HEK293 (cell line): ENCODE measurements around the gene YPEL1.

Source experiments
- CTCF ChIA-PET: fragments of 350-600 bp; formaldehyde crosslinking; extraction: SDS; loops from one replicate; lab custom pipeline; 2021; ENCODE audit warnings: antibody characterized with exemption; lab: Yijun Ruan, JAX
- POLR2A ChIA-PET: fragments of 300-600 bp; formaldehyde crosslinking; extraction: SDS; loops from one replicate; lab custom pipeline; 2020; ENCODE audit warnings: antibody characterized with exemption, inconsistent platforms; lab: Yijun Ruan, JAX
- H3K27ac ChIP-seq: fragments of 200-500 bp; sonication (Bioruptor generic); 2 replicates; pipeline ENCODE4 v1.5.1; 2014; ENCODE audit warnings: low read depth, low read length, control low read depth, inconsistent platforms; ENCODE audit errors: extremely low read depth
- H3K36me3 ChIP-seq, 2 experiments: fragments of 200-500 bp in 1 of 2; sonication (Bioruptor generic) in 1 of 2; 1 replicate in 1 of 2; 2 replicates in 1 of 2; pipeline ENCODE4 v1.5.1; 2014 to 2017; ENCODE audit warnings: inconsistent platforms in 2 of 2, low read length in 2 of 2; ENCODE audit not compliant: control insufficient read depth in 2 of 2, insufficient read depth in 1 of 2
- H3K4me1 ChIP-seq: fragments of 200-500 bp; sonication (Bioruptor generic); 2 replicates; pipeline ENCODE4 v1.5.1; 2014; ENCODE audit warnings: mild to moderate bottlenecking, low read length, inconsistent platforms; ENCODE audit not compliant: control insufficient read depth, insufficient read depth
- H3K4me3 ChIP-seq: 2 replicates; pipeline ENCODE4 v1.5.1; 2011; ENCODE audit warnings: low read depth, mild to moderate bottlenecking, control low read depth, low read length, moderate library complexity
- H3K9me3 ChIP-seq: fragments of 200-500 bp; sonication (Bioruptor generic); 2 replicates; pipeline ENCODE4 v1.5.1; 2014; ENCODE audit warnings: low read depth, low read length, inconsistent platforms; ENCODE audit not compliant: control insufficient read depth, insufficient read depth
- BCL11B ChIP-seq: fragments of 450-650 bp; formaldehyde crosslinking; IDR thresholded peaks from 2 replicates; pipeline ENCODE4 v1.5.1; 2016; ENCODE audit warnings: low read depth, missing biosample characterization, missing genetic modification characterization
- EGR2 ChIP-seq: fragments of 450-650 bp; formaldehyde crosslinking; IDR thresholded peaks from 2 replicates; pipeline ENCODE4 v1.5.1; 2016; ENCODE audit warnings: low read depth, missing biosample characterization, missing genetic modification characterization
- ELK4 ChIP-seq: IDR thresholded peaks from 2 replicates; pipeline ENCODE4 v1.6.1; 2011; ENCODE audit warnings: mild to moderate bottlenecking, low read depth, low read length, borderline replicate concordance
- KLF9 ChIP-seq: fragments of 450-650 bp; formaldehyde crosslinking; IDR thresholded peaks from 2 replicates; pipeline ENCODE4 v1.5.1; 2016; ENCODE audit warnings: missing biosample characterization, missing genetic modification characterization, low read depth
- OSR2 ChIP-seq: fragments of 450-650 bp; formaldehyde crosslinking; IDR thresholded peaks from 2 replicates; pipeline ENCODE4 v1.5.1; 2016; ENCODE audit warnings: missing biosample characterization, missing genetic modification characterization
- PRDM6 ChIP-seq: fragments of 450-650 bp; formaldehyde crosslinking; IDR thresholded peaks from 2 replicates; pipeline ENCODE4 v1.5.1; 2017; ENCODE audit warnings: missing biosample characterization, missing genetic modification characterization
- TCF7L2 ChIP-seq: IDR thresholded peaks from 2 replicates; pipeline ENCODE4 v1.6.1; 2011; ENCODE audit warnings: low read depth, mild to moderate bottlenecking, inconsistent platforms, low read length, moderate library complexity, borderline replicate concordance
- ZBTB26 ChIP-seq: fragments of 450-650 bp; formaldehyde crosslinking; optimal IDR thresholded peaks from 2 replicates; pipeline ENCODE3; 2016; ENCODE audit warnings: missing biosample characterization, mild to moderate bottlenecking, missing genetic modification characterization
- ZFHX2 ChIP-seq: fragments of 450-650 bp; formaldehyde crosslinking; conservative IDR thresholded peaks from 2 replicates; pipeline ENCODE4 v1.5.1; 2016; ENCODE audit warnings: missing biosample characterization, missing genetic modification characterization
- ZNF148 ChIP-seq: fragments of 450-650 bp; formaldehyde crosslinking; IDR thresholded peaks from 2 replicates; pipeline ENCODE4 v1.5.0; 2017; ENCODE audit warnings: missing biosample characterization, missing genetic modification characterization, borderline replicate concordance
- ZNF274 ChIP-seq, 2 experiments: fragments of 200-500 bp in 1 of 2; fragments of 450-650 bp in 1 of 2; sonication (Bioruptor generic) in 1 of 2; formaldehyde crosslinking in 1 of 2; IDR thresholded peaks; 2 replicates each; pipeline versions ENCODE4 v1.5.1 to v1.6.1; 2014 to 2016; ENCODE audit warnings: borderline replicate concordance in 1 of 2, inconsistent platforms in 1 of 2, low read length in 1 of 2, missing biosample characterization in 1 of 2, missing genetic modification characterization in 1 of 2
- ZNF311 ChIP-seq: fragments of 450-650 bp; formaldehyde crosslinking; IDR thresholded peaks from 2 replicates; pipeline ENCODE4 v1.5.1; 2017; ENCODE audit warnings: missing biosample characterization, missing genetic modification characterization, borderline replicate concordance
- ZNF404 ChIP-seq: fragments of 450-650 bp; formaldehyde crosslinking; IDR thresholded peaks from 2 replicates; pipeline ENCODE4 v1.5.1; 2017; ENCODE audit warnings: missing biosample characterization, missing genetic modification characterization
- ZNF585B ChIP-seq: fragments of 450-650 bp; formaldehyde crosslinking; IDR thresholded peaks from 2 replicates; pipeline ENCODE4 v1.5.1; 2016; ENCODE audit warnings: missing biosample characterization, missing genetic modification characterization
- ZNF629 ChIP-seq: fragments of 450-650 bp; formaldehyde crosslinking; IDR thresholded peaks from 2 replicates; pipeline ENCODE4 v1.5.1; 2017; ENCODE audit warnings: missing biosample characterization, missing genetic modification characterization
- ZSCAN18 ChIP-seq: fragments of 450-650 bp; formaldehyde crosslinking; IDR thresholded peaks from 2 replicates; pipeline ENCODE4 v1.5.1; 2016; ENCODE audit warnings: missing biosample characterization, missing genetic modification characterization
- TF ChIP-seq, protein P1 (sequence below): fragments of 450-650 bp; formaldehyde crosslinking; IDR thresholded peaks from 2 replicates; pipeline ENCODE4 v1.5.1; 2016; ENCODE audit warnings: missing biosample characterization, missing genetic modification characterization, borderline replicate concordance
- TF ChIP-seq, protein P2 (sequence below): sonication (generic); formaldehyde crosslinking; IDR thresholded peaks from 2 replicates; pipeline ENCODE4 v1.8.1; 2022; ENCODE audit warnings: mild to moderate bottlenecking, moderate library complexity, missing genetic modification reagents

YPEL1 gene

GRCh38 chr22:21694795-21695429, 40.7 kb downstream of the YPEL1 start:
- no peaks in the 10 kb centered on the region for H3K4me1 ChIP-seq
- H3K36me3 ChIP-seq, result peaks cover 0 to 72% of the 10 kb centered on the region in 2 experiments; a peak in 2 of 3 replicates
- TF ChIP-seq ZNF585B (tag by site-specific recombination) (no peak), TCF7L2 (no peak), BCL11B (tag by site-specific recombination) (no peak), ZFHX2 (tag by site-specific recombination) (peak; percentile 85), EGR2 (tag by site-specific recombination) (peak; percentile 89)
- CTCF ChIA-PET, result no interaction called here
- H3K27ac ChIP-seq, result no peak overlapping the region
- H3K9me3 ChIP-seq, result no peaks in the 10 kb centered on the region
- POLR2A ChIA-PET, result no interaction called here
- no peak overlapping the region for H3K4me3 ChIP-seq

- Histone ChIP-seq H3K27ac (no peak overlapping the region), H3K9me3 (no peaks in the 10 kb centered on the region), H3K4me3 (no peak overlapping the region), H3K36me3 (peaks cover 0 to 77% of the 10 kb centered on the region in 2 experiments; a peak in 2 of 3 replicates), H3K4me1 (no peaks in the 10 kb centered on the region)
- CTCF ChIA-PET, result no interaction called here
- POLR2A ChIA-PET, result no interaction called here
- TF ChIP-seq ZNF274 (IDR thresholded peaks at IDR 0.05; ENCODE audit: low read length) (no peak), ZNF274 (tag by site-specific recombination; IDR thresholded peaks at IDR 0.05; ENCODE audit: borderline replicate concordance) (no peak), ZNF148 (tag by site-specific recombination) (no peak), OSR2 (tag by site-specific recombination) (no peak), ZNF404 (tag by site-specific recombination) (no peak), KLF9 (tag by site-specific recombination) (no peak), PRDM6 (tag by site-specific recombination) (no peak), ZNF629 (no peak), ELK4 (no peak), ZSCAN18 (tag by site-specific recombination) (no peak), ZBTB26 (tag by site-specific recombination) (no peak), ZNF311 (tag by site-specific recombination) (no peak)
- TF ChIP-seq, protein P1, sequence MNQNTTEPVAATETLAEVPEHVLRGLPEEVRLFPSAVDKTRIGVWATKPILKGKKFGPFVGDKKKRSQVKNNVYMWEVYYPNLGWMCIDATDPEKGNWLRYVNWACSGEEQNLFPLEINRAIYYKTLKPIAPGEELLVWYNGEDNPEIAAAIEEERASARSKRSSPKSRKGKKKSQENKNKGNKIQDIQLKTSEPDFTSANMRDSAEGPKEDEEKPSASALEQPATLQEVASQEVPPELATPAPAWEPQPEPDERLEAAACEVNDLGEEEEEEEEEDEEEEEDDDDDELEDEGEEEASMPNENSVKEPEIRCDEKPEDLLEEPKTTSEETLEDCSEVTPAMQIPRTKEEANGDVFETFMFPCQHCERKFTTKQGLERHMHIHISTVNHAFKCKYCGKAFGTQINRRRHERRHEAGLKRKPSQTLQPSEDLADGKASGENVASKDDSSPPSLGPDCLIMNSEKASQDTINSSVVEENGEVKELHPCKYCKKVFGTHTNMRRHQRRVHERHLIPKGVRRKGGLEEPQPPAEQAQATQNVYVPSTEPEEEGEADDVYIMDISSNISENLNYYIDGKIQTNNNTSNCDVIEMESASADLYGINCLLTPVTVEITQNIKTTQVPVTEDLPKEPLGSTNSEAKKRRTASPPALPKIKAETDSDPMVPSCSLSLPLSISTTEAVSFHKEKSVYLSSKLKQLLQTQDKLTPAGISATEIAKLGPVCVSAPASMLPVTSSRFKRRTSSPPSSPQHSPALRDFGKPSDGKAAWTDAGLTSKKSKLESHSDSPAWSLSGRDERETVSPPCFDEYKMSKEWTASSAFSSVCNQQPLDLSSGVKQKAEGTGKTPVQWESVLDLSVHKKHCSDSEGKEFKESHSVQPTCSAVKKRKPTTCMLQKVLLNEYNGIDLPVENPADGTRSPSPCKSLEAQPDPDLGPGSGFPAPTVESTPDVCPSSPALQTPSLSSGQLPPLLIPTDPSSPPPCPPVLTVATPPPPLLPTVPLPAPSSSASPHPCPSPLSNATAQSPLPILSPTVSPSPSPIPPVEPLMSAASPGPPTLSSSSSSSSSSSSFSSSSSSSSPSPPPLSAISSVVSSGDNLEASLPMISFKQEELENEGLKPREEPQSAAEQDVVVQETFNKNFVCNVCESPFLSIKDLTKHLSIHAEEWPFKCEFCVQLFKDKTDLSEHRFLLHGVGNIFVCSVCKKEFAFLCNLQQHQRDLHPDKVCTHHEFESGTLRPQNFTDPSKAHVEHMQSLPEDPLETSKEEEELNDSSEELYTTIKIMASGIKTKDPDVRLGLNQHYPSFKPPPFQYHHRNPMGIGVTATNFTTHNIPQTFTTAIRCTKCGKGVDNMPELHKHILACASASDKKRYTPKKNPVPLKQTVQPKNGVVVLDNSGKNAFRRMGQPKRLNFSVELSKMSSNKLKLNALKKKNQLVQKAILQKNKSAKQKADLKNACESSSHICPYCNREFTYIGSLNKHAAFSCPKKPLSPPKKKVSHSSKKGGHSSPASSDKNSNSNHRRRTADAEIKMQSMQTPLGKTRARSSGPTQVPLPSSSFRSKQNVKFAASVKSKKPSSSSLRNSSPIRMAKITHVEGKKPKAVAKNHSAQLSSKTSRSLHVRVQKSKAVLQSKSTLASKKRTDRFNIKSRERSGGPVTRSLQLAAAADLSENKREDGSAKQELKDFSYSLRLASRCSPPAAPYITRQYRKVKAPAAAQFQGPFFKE (tag by site-specific recombination), result no peak
- TF ChIP-seq, protein P2, sequence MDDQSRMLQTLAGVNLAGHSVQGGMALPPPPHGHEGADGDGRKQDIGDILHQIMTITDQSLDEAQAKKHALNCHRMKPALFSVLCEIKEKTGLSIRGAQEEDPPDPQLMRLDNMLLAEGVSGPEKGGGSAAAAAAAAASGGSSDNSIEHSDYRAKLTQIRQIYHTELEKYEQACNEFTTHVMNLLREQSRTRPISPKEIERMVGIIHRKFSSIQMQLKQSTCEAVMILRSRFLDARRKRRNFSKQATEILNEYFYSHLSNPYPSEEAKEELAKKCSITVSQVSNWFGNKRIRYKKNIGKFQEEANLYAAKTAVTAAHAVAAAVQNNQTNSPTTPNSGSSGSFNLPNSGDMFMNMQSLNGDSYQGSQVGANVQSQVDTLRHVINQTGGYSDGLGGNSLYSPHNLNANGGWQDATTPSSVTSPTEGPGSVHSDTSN (CRISPR knock-in tag), result no peak
Observed at GRCh38 chr22:21694394-21694793, 41.2 kb downstream of the YPEL1 start.
